ENCODE results near the gene CTNNA1.
"Not testable (repeated sequence)": the region's sequence is repeated elsewhere in the genome, so short reads cannot be mapped to it uniquely, and the experiment has no call there.

CTNNA1 gene, protein sequence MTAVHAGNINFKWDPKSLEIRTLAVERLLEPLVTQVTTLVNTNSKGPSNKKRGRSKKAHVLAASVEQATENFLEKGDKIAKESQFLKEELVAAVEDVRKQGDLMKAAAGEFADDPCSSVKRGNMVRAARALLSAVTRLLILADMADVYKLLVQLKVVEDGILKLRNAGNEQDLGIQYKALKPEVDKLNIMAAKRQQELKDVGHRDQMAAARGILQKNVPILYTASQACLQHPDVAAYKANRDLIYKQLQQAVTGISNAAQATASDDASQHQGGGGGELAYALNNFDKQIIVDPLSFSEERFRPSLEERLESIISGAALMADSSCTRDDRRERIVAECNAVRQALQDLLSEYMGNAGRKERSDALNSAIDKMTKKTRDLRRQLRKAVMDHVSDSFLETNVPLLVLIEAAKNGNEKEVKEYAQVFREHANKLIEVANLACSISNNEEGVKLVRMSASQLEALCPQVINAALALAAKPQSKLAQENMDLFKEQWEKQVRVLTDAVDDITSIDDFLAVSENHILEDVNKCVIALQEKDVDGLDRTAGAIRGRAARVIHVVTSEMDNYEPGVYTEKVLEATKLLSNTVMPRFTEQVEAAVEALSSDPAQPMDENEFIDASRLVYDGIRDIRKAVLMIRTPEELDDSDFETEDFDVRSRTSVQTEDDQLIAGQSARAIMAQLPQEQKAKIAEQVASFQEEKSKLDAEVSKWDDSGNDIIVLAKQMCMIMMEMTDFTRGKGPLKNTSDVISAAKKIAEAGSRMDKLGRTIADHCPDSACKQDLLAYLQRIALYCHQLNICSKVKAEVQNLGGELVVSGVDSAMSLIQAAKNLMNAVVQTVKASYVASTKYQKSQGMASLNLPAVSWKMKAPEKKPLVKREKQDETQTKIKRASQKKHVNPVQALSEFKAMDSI

GRCh38 chr5:138752951-138753793 lies at the start of gene CTNNA1:
TSS of gene CTNNA1 (plus strand) at chr5:138753425. CDS start at chr5:138781925, 28,500 bp downstream.
- peak within 1 kb of the TSS; percentile 86 for H3K4me3 Mint-ChIP-seq
- H3K9me3 Mint-ChIP-seq (ENCODE audit: low read depth) = no peaks in the 10 kb centered on the region

DNA sequence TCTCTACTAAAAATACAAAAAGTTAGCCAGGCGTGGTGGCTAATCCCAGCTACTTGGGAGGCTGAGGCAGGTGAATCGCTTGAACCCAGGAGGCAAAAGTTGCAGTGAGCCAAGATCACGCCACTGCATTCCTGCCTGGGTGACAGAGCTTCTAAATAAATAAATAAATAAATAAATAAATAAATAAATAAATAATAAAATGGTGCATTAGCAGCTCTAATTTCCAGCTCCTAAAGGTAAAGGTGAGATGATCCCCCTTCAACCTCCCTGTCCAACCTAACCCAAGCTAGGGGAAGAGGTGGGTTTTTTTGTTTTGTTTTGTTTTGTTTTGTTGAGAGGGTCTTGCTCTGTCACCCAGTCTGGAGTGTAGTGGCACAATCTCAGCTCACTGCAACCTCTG lies 49.4 kb upstream of the CTNNA1 start:
- H3K27ac Mint-ChIP-seq; H3K4me3 Mint-ChIP-seq; H3K4me1 Mint-ChIP-seq (ENCODE audit: low read depth); H3K36me3 Mint-ChIP-seq; H3K9me3 Mint-ChIP-seq (ENCODE audit: low read depth): not testable (repeated sequence)
- peaks cover 56% of the 10 kb centered on the region for H3K27me3 Mint-ChIP-seq

More at GRCh38 chr5:138752951-138753793, at the start of gene CTNNA1:
- H3K27ac Mint-ChIP-seq = no peak within 1 kb of the TSS
- H3K4me1 Mint-ChIP-seq (ENCODE audit: low read depth) = peaks cover 12% of the 10 kb centered on the region
- H3K27me3 Mint-ChIP-seq = peaks cover 32% of the 10 kb centered on the region
- H3K36me3 Mint-ChIP-seq = no peaks in the 10 kb centered on the region

- no peak overlapping the region for H3K27ac Mint-ChIP-seq
- peaks cover 4% of the 10 kb centered on the region for H3K9me3 Mint-ChIP-seq (ENCODE audit: low read depth)
- H3K4me1 Mint-ChIP-seq (ENCODE audit: low read depth) = no peaks in the 10 kb centered on the region
- peaks cover 2% of the 10 kb centered on the region for H3K36me3 Mint-ChIP-seq
- H3K27me3 Mint-ChIP-seq = peaks cover 53% of the 10 kb centered on the region
- no peak overlapping the region for H3K4me3 Mint-ChIP-seq
Observed at GRCh38 chr5:138705007-138705406, 48.2 kb upstream of the CTNNA1 start.

GRCh38 chr5:138705567-138705966 lies 47.7 kb upstream of the CTNNA1 start:
- Mint-ChIP-seq H3K27me3 (peaks cover 49% of the 10 kb centered on the region), H3K27ac (no peak overlapping the region), H3K36me3 (peaks cover 2% of the 10 kb centered on the region), H3K4me1 (ENCODE audit: low read depth) (no peaks in the 10 kb centered on the region), H3K9me3 (ENCODE audit: low read depth) (peaks cover 4% of the 10 kb centered on the region), H3K4me3 (no peak overlapping the region)

DNA sequence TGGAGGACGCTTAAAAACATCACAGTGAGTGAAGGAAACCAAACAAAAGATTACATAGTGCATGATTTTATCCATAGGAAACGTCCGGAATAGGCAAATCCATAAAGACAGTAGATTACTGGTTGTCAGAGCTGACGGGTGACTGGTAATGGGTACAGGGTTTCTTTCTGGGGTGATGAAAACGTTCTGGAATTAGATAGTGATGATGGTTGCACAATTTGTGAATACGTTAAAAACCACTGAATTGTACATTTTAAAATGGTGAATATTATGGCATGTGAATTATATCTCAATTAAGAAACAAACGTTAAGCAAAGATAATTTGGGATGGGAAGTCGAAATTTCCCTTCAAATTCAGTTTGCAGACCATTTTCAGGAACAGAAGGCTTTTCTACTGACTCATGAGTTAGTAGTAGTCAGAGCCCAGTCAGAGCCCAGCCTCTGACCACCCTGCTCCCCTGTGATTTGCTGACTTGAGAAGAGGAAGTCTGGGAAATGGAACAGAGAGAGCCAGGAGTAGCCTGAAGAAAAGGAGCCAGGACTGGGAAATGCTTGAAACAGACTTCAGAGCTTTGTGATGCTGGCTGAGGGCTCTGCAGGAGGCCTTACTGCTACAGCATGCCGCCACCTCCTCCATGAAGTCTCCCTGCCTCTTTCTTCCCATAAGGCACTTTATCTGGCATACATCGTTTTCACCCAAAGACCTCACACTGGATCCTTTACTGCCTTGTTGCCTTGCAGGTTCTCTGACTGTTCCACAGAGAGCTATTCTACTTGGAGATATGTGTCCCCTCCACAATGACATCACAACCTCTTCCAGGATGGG lies 46.4 kb upstream of the CTNNA1 start:
- Mint-ChIP-seq H3K27ac (no peak overlapping the region), H3K27me3 (peaks cover 42% of the 10 kb centered on the region), H3K36me3 (peaks cover 2% of the 10 kb centered on the region), H3K9me3 (ENCODE audit: low read depth) (peaks cover under 1% of the 10 kb centered on the region), H3K4me1 (ENCODE audit: low read depth) (no peaks in the 10 kb centered on the region), H3K4me3 (no peak overlapping the region)

GRCh38 chr5:138708791-138709190 lies 44.4 kb upstream of the CTNNA1 start:
- H3K9me3 Mint-ChIP-seq (ENCODE audit: low read depth) = no peaks in the 10 kb centered on the region
- peaks cover 39% of the 10 kb centered on the region for H3K27me3 Mint-ChIP-seq
- no peaks in the 10 kb centered on the region for H3K4me1 Mint-ChIP-seq (ENCODE audit: low read depth)

GRCh38 chr5:138709202-138709601 lies 44.0 kb upstream of the CTNNA1 start:
- Mint-ChIP-seq H3K9me3 (ENCODE audit: low read depth) (no peaks in the 10 kb centered on the region), H3K27me3 (peaks cover 40% of the 10 kb centered on the region), H3K4me1 (ENCODE audit: low read depth) (no peaks in the 10 kb centered on the region), H3K36me3 (no peaks in the 10 kb centered on the region), H3K27ac (no peak overlapping the region), H3K4me3 (no peak overlapping the region)

More at GRCh38 chr5:138708791-138709190, 44.4 kb upstream of the CTNNA1 start:
- Mint-ChIP-seq H3K27ac (no peak overlapping the region), H3K36me3 (no peaks in the 10 kb centered on the region), H3K4me3 (no peak overlapping the region)

GRCh38 chr5:138711087-138711486 lies 42.1 kb upstream of the CTNNA1 start:
- Mint-ChIP-seq H3K9me3 (ENCODE audit: low read depth) (no peaks in the 10 kb centered on the region), H3K27ac (no peak overlapping the region), H3K4me1 (ENCODE audit: low read depth) (no peaks in the 10 kb centered on the region), H3K36me3 (no peaks in the 10 kb centered on the region), H3K27me3 (peaks cover 40% of the 10 kb centered on the region), H3K4me3 (no peak overlapping the region)

GRCh38 chr5:138711811-138712210 lies 41.4 kb upstream of the CTNNA1 start:
- peaks cover 34% of the 10 kb centered on the region for H3K27me3 Mint-ChIP-seq
- H3K4me3 Mint-ChIP-seq = no peak overlapping the region
- no peaks in the 10 kb centered on the region for H3K9me3 Mint-ChIP-seq (ENCODE audit: low read depth)
- no peak overlapping the region for H3K27ac Mint-ChIP-seq
- no peaks in the 10 kb centered on the region for H3K36me3 Mint-ChIP-seq
- H3K4me1 Mint-ChIP-seq (ENCODE audit: low read depth) = no peaks in the 10 kb centered on the region

GRCh38 chr5:138712324-138712723 lies 40.9 kb upstream of the CTNNA1 start:
- Mint-ChIP-seq H3K27ac (no peak overlapping the region), H3K4me3 (no peak overlapping the region), H3K27me3 (peaks cover 34% of the 10 kb centered on the region), H3K9me3 (ENCODE audit: low read depth) (no peaks in the 10 kb centered on the region), H3K4me1 (ENCODE audit: low read depth) (no peaks in the 10 kb centered on the region), H3K36me3 (no peaks in the 10 kb centered on the region)

DNA sequence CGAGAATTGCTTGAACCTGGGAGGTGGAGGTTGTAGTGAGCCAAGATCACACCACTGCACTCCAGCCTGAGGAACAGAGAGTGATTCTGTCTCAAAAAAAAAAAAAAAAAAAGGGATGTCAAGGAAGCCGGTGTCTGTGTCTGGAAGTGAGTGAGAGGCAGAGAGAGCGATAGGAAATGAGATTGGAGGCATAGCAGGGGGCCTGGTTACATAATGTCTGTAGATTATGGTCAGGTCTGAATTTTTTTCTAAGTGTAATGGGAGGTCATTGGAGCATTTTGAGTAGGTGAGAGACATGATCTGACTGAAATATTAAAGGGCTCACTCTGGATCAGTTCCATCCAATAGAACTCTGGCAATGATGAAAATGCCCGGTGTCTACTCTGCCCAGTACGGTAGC lies 40.4 kb upstream of the CTNNA1 start:
- no peak overlapping the region for H3K27ac Mint-ChIP-seq
- H3K4me3 Mint-ChIP-seq = no peak overlapping the region
- H3K27me3 Mint-ChIP-seq = peaks cover 32% of the 10 kb centered on the region
- H3K36me3 Mint-ChIP-seq = no peaks in the 10 kb centered on the region
- H3K4me1 Mint-ChIP-seq (ENCODE audit: low read depth) = no peaks in the 10 kb centered on the region
- H3K9me3 Mint-ChIP-seq (ENCODE audit: low read depth) = no peaks in the 10 kb centered on the region

DNA sequence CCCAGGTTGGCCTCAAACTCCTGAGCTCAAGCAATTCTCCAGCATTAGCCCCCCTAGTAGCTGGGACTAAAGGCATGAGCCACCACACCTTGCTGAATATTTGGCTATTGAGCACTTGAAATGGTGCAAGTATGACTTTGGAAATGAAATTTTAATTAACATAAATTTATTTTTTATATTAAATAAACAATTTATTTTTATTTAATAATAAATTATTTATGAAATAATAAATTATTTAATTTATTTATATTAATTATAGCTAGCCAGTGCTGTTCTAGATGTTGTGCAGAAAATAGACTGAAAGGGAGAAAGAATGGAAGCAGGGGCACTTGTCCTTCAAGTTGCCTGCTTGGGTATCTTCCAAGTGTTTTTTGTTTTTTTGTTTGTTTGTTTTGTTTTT lies 40.0 kb upstream of the CTNNA1 start:
- Mint-ChIP-seq H3K4me3 (no peak overlapping the region), H3K27ac (no peak overlapping the region), H3K4me1 (ENCODE audit: low read depth) (no peaks in the 10 kb centered on the region), H3K27me3 (peaks cover 33% of the 10 kb centered on the region), H3K36me3 (no peaks in the 10 kb centered on the region), H3K9me3 (ENCODE audit: low read depth) (no peaks in the 10 kb centered on the region)

GRCh38 chr5:138714694-138715093 lies 38.5 kb upstream of the CTNNA1 start:
- Mint-ChIP-seq H3K27me3 (peaks cover 30% of the 10 kb centered on the region), H3K36me3 (no peaks in the 10 kb centered on the region), H3K27ac (no peak overlapping the region), H3K4me1 (ENCODE audit: low read depth) (no peaks in the 10 kb centered on the region), H3K9me3 (ENCODE audit: low read depth) (no peaks in the 10 kb centered on the region), H3K4me3 (no peak overlapping the region)

DNA sequence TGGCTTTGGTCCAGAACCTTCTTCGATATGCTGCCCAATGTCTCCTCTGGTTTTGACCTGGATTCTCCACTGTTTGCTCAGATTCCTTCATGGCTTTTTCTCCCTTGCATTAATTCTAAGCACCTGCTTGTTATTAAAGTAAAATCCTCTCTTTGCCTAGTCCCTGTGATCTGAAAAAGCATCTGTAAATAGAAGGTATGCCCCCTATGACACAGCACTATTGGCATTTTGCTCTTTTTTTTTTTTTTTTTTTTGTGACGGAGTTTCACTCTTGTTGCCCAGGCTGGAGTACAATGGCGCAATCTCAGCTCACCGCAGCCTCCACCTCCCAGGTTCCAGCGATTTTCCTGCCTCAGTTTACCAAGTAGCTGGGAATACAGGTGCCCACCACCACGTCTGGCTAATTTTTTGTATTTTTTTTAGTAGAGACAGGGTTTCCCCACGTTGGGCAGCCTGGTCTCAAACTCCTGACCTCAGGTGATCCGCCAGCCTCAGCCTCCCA lies 37.2 kb upstream of the CTNNA1 start:
- H3K27ac Mint-ChIP-seq; H3K9me3 Mint-ChIP-seq (ENCODE audit: low read depth); H3K4me1 Mint-ChIP-seq (ENCODE audit: low read depth); H3K4me3 Mint-ChIP-seq; H3K36me3 Mint-ChIP-seq: not testable (repeated sequence)
- H3K27me3 Mint-ChIP-seq = peaks cover 31% of the 10 kb centered on the region
